K562 (cell line): Measurements from ENCODE around the gene PLA2G4A. TPM values are rescaled to one million over a fixed set of nuclear protein-coding genes. Genes with fewer than 3 reads are reported as not detected.

ENCODE experiments used
- ATAC-seq: fragments of 200-7000 bp; cut with Tn5 transposase; 3 replicates; pipeline ENCODE4 v1.9.1; 2020; ENCODE audit warnings: moderate library complexity
- BruUV-seq: library from RNA; stranded (reverse); fragments of 400-500 nt; replicated peaks from 2 replicates; lab custom pipeline; 2021; lab: Mats Ljungman, UMichigan
- CTCF ChIA-PET: fragments of 300-600 bp; formaldehyde crosslinking; extraction: SDS; loops from one replicate; lab custom pipeline; 2021; ENCODE audit warnings: low intra/inter-chr PET ratio; lab: Yijun Ruan, JAX
- POLR2A ChIA-PET: fragments of 300-600, 350-650 bp; sonication (Branson Sonifier 250); formaldehyde crosslinking; extraction: SDS; loops from one replicate; lab custom pipeline; 2021; ENCODE audit warnings: antibody characterized with exemption, inconsistent platforms; lab: Yijun Ruan, JAX
- DNase-seq, 4 experiments: peaks; one replicate each; pipeline versions ENCODE4 v3.0.0 to v3.0.0-alpha.2; 2011 to 2018; ENCODE audit warnings: low spot score in 3 of 4, mixed read lengths in 3 of 4; ENCODE audit errors: extremely low read depth in 1 of 4
- FAIRE-seq: peaks from 2 replicates; lab custom pipeline; 2011; peaks lifted over from hg19 to GRCh38; lab: Jason Lieb, UNC
- H2AFZ ChIP-seq: 2 replicates; pipeline ENCODE4 v1.6.0; 2011; ENCODE audit warnings: low read depth, low read length, control low read depth, inconsistent platforms
- H3K27ac ChIP-seq: fragments of 200-600 bp; 3 replicates; pipeline ENCODE4 v1.8.0; 2011; ENCODE audit warnings: low read depth, mild to moderate bottlenecking, control low read depth, inconsistent platforms, low read length, moderate library complexity, mixed read lengths; ENCODE audit errors: extremely low read depth
- H3K27me3 ChIP-seq, 2 experiments: fragments of 300-600 bp in 1 of 2; 2 replicates in 1 of 2; 3 replicates in 1 of 2; pipeline versions ENCODE4 v1.6.0 to v1.8.0; 2011; ENCODE audit warnings: inconsistent platforms in 2 of 2, low read length in 2 of 2, mild to moderate bottlenecking in 1 of 2, mixed read lengths in 1 of 2, moderate library complexity in 1 of 2; ENCODE audit not compliant: control insufficient read depth in 2 of 2, insufficient read depth in 2 of 2
- H3K36me3 ChIP-seq: fragments of 300-600 bp; 3 replicates; pipeline ENCODE4 v1.8.0; 2011; ENCODE audit warnings: mild to moderate bottlenecking, low read length, inconsistent platforms; ENCODE audit not compliant: control insufficient read depth, insufficient read depth
- H3K4me1 ChIP-seq, 2 experiments: fragments of 200-600 bp in 1 of 2; replicated peaks in 1 of 2; 2 replicates in 1 of 2; 3 replicates in 1 of 2; pipeline versions ENCODE4 v1.5.1 to v1.8.0; 2011; ENCODE audit warnings: inconsistent platforms in 2 of 2, low read length in 2 of 2, mild to moderate bottlenecking in 1 of 2, mixed read lengths in 1 of 2, moderate library complexity in 1 of 2; ENCODE audit not compliant: control insufficient read depth in 2 of 2, insufficient read depth in 2 of 2
- H3K4me2 ChIP-seq: 2 replicates; pipeline ENCODE4 v1.6.1; 2011; ENCODE audit warnings: low read length, control low read depth, inconsistent platforms, mixed read lengths; ENCODE audit not compliant: insufficient read depth
- H3K4me3 ChIP-seq: fragments of 200-600 bp; sonication (generic), shearing (Covaris generic); 2 replicates; pipeline ENCODE4 v1.5.1; 2016; ENCODE audit warnings: control low read depth, inconsistent platforms
- H3K79me2 ChIP-seq: fragments of 200-600 bp; 3 replicates; pipeline ENCODE4 v1.8.0; 2011; ENCODE audit warnings: low read length, inconsistent platforms; ENCODE audit not compliant: control insufficient read depth, insufficient read depth
- H3K9ac ChIP-seq, 2 experiments: 2 replicates each; pipeline versions ENCODE4 v1.6.0 to v1.6.1; 2011; ENCODE audit warnings: low read depth in 2 of 2, low read length in 2 of 2, control low read depth in 1 of 2, inconsistent platforms in 1 of 2, mild to moderate bottlenecking in 1 of 2, mixed read lengths in 1 of 2; ENCODE audit not compliant: insufficient read depth in 1 of 2
- H3K9me1 ChIP-seq: one replicate; pipeline ENCODE4 v1.6.0; 2011; ENCODE audit warnings: inconsistent platforms, mild to moderate bottlenecking, low read length, moderate library complexity; ENCODE audit not compliant: control insufficient read depth, insufficient read depth
- H3K9me3 ChIP-seq: replicated peaks from 2 replicates; pipeline ENCODE4 v1.5.1; 2011; ENCODE audit warnings: low read depth, low read length, inconsistent platforms; ENCODE audit not compliant: control insufficient read depth, insufficient read depth
- H4K20me1 ChIP-seq: replicated peaks from 2 replicates; pipeline ENCODE4 v1.6.1; 2011; ENCODE audit warnings: low read length, inconsistent platforms, mixed read lengths; ENCODE audit not compliant: control insufficient read depth, insufficient read depth
- POLR2A ChIP-seq: fragments of 450-650 bp; conservative IDR thresholded peaks from 2 replicates; pipeline ENCODE4 v1.6.1; 2016
- SP1 ChIP-seq: sonication (generic); formaldehyde crosslinking; IDR thresholded peaks from 2 replicates; pipeline ENCODE4 v1.8.1; 2022; ENCODE audit warnings: mild to moderate bottlenecking, missing genetic modification reagents
- ZNF197 ChIP-seq: fragments of 200-800 bp; sonication (Bioruptor generic); IDR thresholded peaks from 2 replicates; pipeline ENCODE4 v1.6.1; 2016; ENCODE audit warnings: low read depth, missing genetic modification characterization, missing compliant biosample characterization
- ZNF764 ChIP-seq: fragments of 250-450 bp; sonication (Bioruptor Pico); IDR thresholded peaks from 2 replicates; pipeline ENCODE4 v1.4.0; 2020; ENCODE audit warnings: low read depth, mild to moderate bottlenecking, moderate library complexity
- WGBS: fragments of 100-300 bp; shearing (Covaris generic); methylation state at CpG from one replicate; pipeline ENCODE4 v1.1.6; 2016; ENCODE audit warnings: low coverage, mixed read lengths; ENCODE audit not compliant: insufficient coverage; ENCODE audit errors: missing lambda C conversion rate; 5-methylcytosine and 5-hydroxymethylcytosine counted together
- in situ Hi-C: fragments of 300-500 bp; cut with MboI; formaldehyde crosslinking; loops from 4 replicates; pipeline ENCODE4 v1.15.0; 2018; ENCODE audit warnings: inconsistent platforms, mixed read lengths
- intact Hi-C: fragments of 100-400 bp; cut with micrococcal nuclease; formaldehyde crosslinking; loops from 2 replicates; pipeline ENCODE4 v1.14.2; 2022
- polyA plus RNA-seq, 8 experiments: library from polyadenylated mRNA; depleted of rRNA in 4 of 8; stranded (reverse) in 5 of 8; unstranded in 3 of 8; fragments of >200 nt; fragmentation: Nextera tagmentation in 2 of 8; fragmentation: Illumina TruSeq in 1 of 8; extraction: Ambion mirVana in 2 of 8; extraction: Trizol in 1 of 8; gene quantifications; 2 replicates each; pipeline versions ENCODE4 v1.2.1 to v1.2.3, GENCODE V29; 2011 to 2014; ENCODE audit warnings: inconsistent platforms in 1 of 8, missing spikeins in 1 of 8
- total RNA-seq, 7 experiments: library from RNA; depleted of rRNA in 6 of 7; stranded (reverse); fragments of >200 nt in 6 of 7; fragmentation: Illumina TruSeq in 2 of 7; extraction: Trizol in 2 of 7; gene quantifications; 2 replicates each; pipeline versions ENCODE4 v1.2.1 to v1.2.3, GENCODE V29; 2011 to 2021; ENCODE audit warnings: low replicate concordance in 1 of 7
- TF ChIP-seq, protein P1 (sequence below): fragments of 450-650 bp; formaldehyde crosslinking; IDR thresholded peaks from 2 replicates; pipeline ENCODE4 v1.4.0; 2020; ENCODE audit warnings: mild to moderate bottlenecking, moderate library complexity
- TF ChIP-seq, protein P2 (sequence below): fragments of 450-650 bp; IDR thresholded peaks from 2 replicates; pipeline ENCODE4 v1.6.1; 2016; ENCODE audit warnings: missing biosample characterization, missing genetic modification characterization
- TF ChIP-seq, protein P3 (sequence below), 3 experiments: fragments of 200-800 bp in 1 of 3; sonication (Bioruptor generic) in 1 of 3; sonication (generic) in 1 of 3; formaldehyde crosslinking in 1 of 3; IDR thresholded peaks; 2 replicates each; pipeline versions ENCODE4 v1.6.1 to v1.8.0; 2016 to 2022; ENCODE audit warnings: mild to moderate bottlenecking in 2 of 3, missing compliant biosample characterization in 2 of 3, missing genetic modification characterization in 2 of 3, missing genetic modification reagents in 1 of 3
- TF ChIP-seq, protein P4 (sequence below): fragments of 450-650 bp; IDR thresholded peaks from 2 replicates; pipeline ENCODE4 v1.6.1; 2014; ENCODE audit warnings: low read depth, mild to moderate bottlenecking, moderate library complexity, borderline replicate concordance

Gene PLA2G4A
- total and polyA plus RNA-seq, 9 of the 15 experiments (the other 6 are each of a cell fraction or from before 2014, with no cell fraction given): 0.04 to 0.71 (median 0.22) TPM; not detected in 4

DNA sequence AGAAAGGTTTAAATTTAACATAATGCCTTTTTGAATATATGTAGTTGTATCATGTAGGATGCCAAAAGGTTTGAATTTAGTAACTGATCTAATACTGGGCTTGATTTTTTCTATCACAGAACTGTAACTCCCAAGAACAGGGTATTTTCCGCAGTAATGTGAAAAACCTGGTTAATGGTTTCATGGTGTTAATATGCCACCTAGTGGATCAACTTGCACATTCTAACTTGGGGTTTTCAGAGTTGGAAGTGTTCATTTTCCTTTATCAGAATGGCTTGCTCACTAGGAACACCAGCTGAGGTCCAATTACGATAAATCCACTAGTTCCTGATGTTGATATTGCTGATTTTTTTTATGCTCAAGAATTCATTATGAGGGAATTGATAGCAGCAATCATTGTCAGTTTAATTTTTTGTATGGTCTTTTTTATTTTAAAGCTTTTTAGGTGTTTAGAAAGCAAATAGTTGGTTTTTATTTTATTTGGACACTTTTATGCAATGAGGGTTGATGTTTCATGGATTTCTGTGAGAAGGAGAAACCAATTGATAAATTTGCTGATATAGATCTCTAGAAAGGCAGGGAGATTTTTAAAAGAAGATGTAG lies 157.2 kb downstream of the PLA2G4A start (continued):
- TF ChIP-seq, protein P1, sequence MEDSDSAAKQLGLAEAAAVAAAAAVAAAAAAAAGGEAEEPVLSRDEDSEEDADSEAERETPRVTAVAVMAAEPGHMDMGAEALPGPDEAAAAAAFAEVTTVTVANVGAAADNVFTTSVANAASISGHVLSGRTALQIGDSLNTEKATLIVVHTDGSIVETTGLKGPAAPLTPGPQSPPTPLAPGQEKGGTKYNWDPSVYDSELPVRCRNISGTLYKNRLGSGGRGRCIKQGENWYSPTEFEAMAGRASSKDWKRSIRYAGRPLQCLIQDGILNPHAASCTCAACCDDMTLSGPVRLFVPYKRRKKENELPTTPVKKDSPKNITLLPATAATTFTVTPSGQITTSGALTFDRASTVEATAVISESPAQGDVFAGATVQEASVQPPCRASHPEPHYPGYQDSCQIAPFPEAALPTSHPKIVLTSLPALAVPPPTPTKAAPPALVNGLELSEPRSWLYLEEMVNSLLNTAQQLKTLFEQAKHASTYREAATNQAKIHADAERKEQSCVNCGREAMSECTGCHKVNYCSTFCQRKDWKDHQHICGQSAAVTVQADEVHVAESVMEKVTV (CRISPR knock-in tag): peak; percentile 86
- TF ChIP-seq ZNF197 (no peak), ZNF764 (CRISPR knock-in tag) (no peak), POLR2A (no peak)

DNA sequence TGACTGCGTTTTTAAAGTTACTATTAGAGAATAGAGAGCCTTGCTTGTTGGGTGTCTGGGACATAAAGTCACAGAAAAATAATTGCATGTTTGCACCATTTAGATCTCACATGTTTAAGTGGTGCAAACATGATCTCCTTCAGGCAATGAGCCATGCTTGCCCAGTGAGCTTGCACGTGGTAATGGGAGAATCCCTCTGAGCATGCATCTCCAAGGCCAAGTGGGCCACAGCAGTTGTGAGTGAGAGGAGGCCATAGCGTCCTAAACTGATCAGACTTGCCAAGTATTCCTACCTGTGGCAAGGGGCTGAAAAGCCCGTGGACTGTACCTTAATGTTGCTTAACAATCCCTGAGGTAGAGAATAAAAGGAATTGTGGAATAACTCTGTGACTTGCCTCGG lies 158.3 kb downstream of the PLA2G4A start:
- DNase-seq (no peak), FAIRE-seq (no peak), ATAC-seq (no peak)
- intact Hi-C loops: loop anchor here (5.0 kb wide), 1 partner anchor 685 kb away; no protein-coding TSS in a partner anchor
- CTCF ChIA-PET: interaction anchor here (1.8 kb wide), 1 partner anchor 582 kb away, joined by 10 read pairs; no protein-coding TSS in a partner anchor
- H4K20me1 ChIP-seq: no peaks in the 10 kb centered on the region
- H3K9me1 ChIP-seq: no peaks in the 10 kb centered on the region
- no peaks in the 10 kb centered on the region for H3K4me1 ChIP-seq
- no peak overlapping the region for H3K4me2 ChIP-seq
- no peak overlapping the region for H3K9ac ChIP-seq
- no TSS peak for BruUV-seq
- POLR2A ChIA-PET: no interaction called here
- in situ Hi-C loops: loop anchor here (10.0 kb wide), 1 partner anchor 502 kb away; no protein-coding TSS in a partner anchor
- H3K9me3 ChIP-seq: no peaks in the 10 kb centered on the region
- no peaks in the 10 kb centered on the region for H3K36me3 ChIP-seq
- no peak overlapping the region for H3K4me3 ChIP-seq
- 18% methylated on average over 5 of the region's 5 CpGs for WGBS
- H3K27me3 ChIP-seq: no peaks in the 10 kb centered on the region
- no peak overlapping the region for H2AFZ ChIP-seq
- TF ChIP-seq, protein P2, sequence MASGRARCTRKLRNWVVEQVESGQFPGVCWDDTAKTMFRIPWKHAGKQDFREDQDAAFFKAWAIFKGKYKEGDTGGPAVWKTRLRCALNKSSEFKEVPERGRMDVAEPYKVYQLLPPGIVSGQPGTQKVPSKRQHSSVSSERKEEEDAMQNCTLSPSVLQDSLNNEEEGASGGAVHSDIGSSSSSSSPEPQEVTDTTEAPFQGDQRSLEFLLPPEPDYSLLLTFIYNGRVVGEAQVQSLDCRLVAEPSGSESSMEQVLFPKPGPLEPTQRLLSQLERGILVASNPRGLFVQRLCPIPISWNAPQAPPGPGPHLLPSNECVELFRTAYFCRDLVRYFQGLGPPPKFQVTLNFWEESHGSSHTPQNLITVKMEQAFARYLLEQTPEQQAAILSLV (tag): no peak
- no peak for TF ChIP-seq SP1
- TF ChIP-seq, protein P3, sequence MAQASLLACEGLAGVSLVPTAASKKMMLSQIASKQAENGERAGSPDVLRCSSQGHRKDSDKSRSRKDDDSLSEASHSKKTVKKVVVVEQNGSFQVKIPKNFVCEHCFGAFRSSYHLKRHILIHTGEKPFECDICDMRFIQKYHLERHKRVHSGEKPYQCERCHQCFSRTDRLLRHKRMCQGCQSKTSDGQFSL (CRISPR knock-in tag; IDR thresholded peaks at IDR 0.05): no peak
- TF ChIP-seq, protein P3 (tag; IDR thresholded peaks at IDR 0.05): no peak
- TF ChIP-seq, protein P4, sequence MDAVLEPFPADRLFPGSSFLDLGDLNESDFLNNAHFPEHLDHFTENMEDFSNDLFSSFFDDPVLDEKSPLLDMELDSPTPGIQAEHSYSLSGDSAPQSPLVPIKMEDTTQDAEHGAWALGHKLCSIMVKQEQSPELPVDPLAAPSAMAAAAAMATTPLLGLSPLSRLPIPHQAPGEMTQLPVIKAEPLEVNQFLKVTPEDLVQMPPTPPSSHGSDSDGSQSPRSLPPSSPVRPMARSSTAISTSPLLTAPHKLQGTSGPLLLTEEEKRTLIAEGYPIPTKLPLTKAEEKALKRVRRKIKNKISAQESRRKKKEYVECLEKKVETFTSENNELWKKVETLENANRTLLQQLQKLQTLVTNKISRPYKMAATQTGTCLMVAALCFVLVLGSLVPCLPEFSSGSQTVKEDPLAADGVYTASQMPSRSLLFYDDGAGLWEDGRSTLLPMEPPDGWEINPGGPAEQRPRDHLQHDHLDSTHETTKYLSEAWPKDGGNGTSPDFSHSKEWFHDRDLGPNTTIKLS: no peak
- no peak overlapping the region for H3K27ac ChIP-seq
- H3K79me2 ChIP-seq: no peaks in the 10 kb centered on the region
